GM11168 (cell line): ENCODE data around the gene ZNF81.
"Not testable (repeated sequence)": the region's sequence is repeated elsewhere in the genome, so short reads cannot be mapped to it uniquely, and the experiment has no call there.

Experiments
- in situ Hi-C: fragments of 300-500 bp; cut with MboI; formaldehyde crosslinking; loops from one replicate; pipeline ENCODE4 v1.12.0; 2022; ENCODE audit warnings: low sequenced_read_pairs; ENCODE audit not compliant: unreplicated experiment

ZNF81 gene

DNA sequence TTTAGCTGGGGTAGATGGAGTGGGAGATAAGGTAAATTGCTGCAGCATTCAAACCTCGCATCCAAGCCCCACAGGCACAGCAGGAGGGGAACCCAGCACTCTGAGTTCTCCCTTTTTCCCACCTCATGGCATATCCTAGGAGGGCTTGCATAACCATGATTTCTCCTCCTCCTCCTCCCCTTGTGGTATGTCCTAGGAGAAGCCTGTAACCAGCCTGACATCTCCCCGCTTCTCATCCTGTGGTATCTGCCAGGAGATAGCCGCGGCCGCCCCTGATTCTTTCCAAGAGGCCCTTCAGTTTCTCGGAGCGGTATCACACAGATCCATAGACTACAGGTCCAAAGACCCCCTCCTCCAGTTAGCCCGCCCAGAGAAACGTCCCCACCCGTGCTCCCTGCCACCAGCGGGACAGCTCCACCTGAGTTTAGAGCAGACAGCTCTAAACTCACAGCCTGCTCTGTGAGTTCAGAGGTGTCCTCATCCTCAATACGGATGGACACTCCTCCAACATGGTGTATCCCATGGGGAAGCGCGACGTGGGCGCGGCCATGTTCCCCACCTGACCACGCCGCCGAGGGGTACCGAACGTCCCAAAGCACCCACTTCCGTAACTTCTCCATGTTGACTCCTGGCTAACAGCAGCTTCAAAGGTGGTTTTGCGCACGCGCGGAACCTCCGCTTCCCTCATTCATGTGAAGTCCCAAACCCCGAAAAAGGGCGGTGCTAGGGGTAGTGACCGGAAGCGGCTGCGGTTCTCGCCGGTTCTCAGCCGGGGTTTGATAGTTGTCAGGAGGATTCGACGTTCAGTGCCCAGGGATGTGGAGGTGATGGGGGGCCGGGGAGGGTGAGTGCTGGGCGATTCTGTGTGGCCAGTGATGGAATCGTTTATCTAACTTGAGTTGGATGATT is at the start of gene ZNF81:
Gene ZNF81, plus strand, starts transcription at position 739 of the 909 bp plus-strand sequence. CDS start 9,366 bp downstream, outside the sequence.
- in situ Hi-C loops = loop anchor here (10.0 kb wide), 1 partner anchor 188 kb away; no protein-coding TSS in a partner anchor

DNA sequence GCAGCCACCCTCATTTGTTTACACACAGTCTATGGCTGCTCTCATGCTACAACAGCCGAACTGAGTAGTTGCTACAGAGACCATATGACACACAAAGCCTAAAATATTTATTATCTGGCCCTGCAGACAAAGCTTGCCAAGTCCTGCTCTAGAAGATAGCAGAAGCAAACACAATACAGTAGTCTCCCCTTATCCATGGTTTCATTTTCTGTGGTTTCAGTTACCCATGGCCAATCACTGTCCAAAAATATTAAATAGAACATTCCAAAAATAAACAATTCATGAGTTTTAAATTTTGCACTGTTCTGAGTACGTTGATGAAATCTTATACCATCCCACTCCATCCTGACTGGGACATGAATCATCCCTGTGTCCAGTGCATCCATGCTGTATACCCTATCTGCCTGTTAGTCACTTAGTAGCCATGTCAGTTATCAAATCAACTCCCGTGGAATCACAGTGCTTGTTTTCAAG is 40.2 kb upstream of the ZNF81 start:
- in situ Hi-C loops = no loop called here

DNA sequence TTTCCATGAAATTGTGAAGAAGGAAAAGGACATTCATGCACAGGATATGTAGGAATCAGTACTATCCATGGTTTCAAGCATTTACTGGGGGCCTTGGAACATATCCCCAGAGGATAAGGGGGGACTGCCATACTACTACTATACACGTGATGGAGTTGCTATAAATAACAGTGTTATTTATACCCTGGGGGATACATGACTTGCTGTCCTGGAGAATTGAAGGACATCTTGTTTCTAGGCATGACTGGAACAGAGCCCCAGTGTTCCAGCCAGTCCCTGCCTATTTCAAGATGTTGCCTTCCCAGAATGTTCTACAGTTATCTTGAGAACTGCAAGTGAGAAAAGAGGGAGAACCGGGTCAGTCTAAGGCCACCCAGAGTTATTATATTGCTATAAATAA is 39.6 kb upstream of the ZNF81 start:
- in situ Hi-C loops = no loop called here

DNA sequence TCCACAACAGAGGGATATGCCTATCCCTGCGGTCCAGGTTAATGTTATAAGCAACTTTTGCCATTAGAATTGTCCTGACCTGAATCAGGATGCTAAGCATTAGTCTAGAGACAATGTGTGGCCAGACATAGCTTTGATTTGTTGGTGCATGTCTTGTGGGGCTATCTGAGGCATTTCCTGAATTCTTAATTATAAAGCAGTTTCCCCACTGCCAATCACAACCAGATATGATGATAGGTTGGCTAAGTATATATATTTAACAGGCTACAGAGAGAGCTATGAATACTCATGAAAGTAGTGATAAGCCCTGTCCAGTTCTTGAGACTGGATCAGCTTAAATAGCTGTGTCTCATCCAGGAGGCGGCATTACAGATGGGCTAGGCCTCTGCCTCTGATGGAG is 37.8 kb upstream of the ZNF81 start:
- in situ Hi-C loops = no loop called here

DNA sequence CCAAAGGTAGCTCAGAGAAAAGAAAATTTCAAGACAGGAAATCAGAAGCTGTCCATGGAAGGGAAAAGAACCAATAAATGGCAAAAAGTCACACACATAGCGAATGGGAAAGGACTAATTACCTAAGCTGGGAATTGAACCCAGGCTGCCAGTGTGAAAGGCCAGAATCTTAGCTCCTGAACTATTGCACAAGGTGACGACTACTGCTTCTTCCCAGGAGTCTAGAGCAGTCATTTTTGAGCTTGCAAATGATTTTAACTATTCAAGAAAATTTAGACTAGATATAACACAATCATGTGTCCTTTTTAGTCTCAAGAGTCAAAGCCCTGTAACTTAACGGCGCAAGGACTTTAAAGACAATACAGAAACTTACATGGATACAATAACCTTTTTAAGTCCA is 34.1 kb upstream of the ZNF81 start:
- in situ Hi-C loops = no loop called here

DNA sequence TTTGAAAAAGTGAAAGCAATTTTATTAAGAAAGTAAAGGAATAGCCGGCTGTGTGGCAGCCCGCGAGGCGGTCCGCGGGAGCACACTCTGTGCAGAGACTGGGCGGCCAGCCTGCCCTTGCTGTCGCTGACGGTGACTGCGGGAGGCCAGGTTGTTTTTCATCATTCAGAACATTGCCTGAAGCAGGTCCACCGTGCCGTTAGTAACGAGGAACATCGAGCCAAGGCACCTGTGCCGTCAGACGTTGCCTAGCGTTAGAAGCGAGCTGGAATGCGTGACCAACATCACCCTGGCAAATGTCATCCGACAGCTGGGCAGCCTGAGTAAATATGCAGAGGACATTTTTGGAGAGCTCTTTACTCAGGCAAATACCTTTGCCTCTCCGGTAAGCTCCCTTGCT is 33.6 kb upstream of the ZNF81 start:
- in situ Hi-C loops = not testable (repeated sequence)

DNA sequence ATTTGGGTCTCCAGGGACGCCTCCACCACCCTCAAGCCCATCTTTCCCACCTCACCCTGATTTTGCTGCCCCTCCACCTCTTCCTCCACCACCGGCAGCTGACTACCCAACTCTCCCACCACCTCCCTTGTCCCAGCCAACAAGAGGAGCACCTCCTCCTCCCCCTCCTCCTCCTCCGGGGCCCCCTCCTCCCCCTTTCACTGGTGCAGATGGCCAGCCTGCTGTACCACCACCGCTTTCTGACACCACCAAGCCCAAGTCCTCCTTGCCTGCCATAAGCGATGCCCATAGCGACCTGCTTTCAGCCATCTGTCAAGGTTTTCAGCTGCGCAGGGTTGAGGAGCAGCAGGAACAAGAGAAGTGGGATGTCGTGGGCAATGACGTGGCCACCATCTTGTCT is 32.4 kb upstream of the ZNF81 start:
- in situ Hi-C loops = no loop called here

DNA sequence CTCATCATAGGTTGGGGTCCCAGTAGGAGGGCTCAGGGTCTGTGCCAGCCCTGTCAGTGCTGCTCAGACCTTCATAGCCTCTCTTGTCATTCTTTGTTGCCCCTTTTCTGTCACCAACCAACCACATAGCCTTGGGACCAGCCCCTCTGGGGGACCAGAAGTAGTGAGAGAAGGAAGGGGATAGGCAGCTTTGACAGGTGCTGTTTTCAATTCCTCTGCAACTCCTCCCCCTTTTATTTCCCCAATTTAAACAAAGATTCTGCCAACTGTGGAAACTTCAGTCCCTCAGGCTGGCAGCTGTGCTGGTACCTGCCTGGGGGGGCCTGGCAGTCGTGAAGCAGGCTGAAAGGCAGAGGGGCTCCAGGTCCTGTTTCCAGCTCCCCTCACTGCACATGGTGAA is 30.9 kb upstream of the ZNF81 start:
- in situ Hi-C loops = not testable (repeated sequence)

DNA sequence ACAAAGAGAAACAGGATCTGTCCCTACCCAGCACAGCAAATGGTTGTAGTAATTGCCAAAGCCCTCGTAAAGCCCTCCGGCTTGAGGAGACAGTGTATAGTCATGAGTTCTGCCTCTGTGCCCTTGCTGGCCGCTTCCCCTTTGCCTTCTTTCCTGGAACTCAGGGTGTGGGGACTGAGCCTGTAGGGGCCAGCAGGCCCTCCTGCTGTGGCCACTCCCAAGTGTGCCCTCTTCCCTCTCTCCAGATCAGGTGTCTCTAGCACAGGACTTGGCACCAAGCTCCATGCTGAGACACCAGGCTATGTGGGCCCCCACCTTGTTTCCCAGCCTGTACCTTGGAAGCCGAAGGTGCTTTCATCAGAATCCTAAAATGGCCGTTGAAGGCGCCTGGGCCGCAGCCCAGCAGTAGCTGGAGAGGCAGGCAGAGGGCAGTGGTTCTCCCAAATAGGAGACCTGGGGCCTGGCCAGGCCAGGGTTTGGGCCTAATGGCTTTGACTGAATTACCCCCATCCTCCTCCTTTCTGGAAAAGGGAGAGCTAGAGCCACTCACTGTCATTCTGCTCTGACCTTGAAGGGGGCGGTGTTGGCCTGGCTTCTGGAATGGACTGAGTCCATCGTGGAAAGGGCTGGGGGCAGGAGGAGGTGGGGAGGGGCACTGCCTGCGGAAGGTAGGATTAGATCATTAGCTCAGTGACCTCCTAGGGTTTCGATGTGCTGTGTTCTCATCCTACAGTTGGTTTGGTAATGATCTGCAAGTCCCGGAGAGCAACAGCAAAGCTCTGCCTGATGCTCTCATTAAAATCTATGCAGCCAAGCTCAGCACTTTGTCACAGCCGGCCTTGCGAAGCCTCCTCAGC is 30.1 kb upstream of the ZNF81 start:
- in situ Hi-C loops = not testable (repeated sequence)

DNA sequence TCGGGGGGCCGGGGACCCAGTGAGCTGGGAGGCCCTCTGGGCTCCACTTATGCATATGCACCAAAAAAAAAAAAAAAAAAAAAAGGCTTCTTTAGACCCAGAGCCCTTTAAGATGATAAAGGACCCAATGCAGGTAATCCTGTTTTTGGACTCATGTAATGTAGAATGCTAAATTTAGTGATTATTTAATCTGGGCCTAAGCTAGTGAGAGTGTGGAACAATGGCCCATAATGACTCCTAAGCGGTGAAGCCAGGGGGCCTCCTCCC is 29.5 kb upstream of the ZNF81 start:
- in situ Hi-C loops = not testable (repeated sequence)

DNA sequence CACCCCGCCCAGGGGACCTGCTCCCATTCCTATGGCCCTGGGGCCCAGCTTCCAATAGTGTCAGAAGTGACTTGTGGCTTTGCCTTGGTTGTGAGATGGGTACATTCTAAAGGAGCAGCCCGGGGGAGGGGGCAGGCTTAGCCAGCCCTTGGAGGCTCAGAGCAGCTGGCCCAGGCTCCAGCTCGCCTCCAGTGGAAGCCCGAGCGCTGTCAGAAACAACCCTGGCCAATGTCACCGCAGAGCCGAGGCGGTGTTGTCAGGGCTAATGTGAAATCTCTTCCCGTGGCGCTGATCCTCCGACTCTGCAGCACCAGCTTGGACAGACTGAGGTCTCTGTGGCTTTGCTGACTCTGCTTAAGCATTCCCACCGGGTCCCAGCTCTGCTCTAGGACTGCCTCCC is 29.2 kb upstream of the ZNF81 start:
- in situ Hi-C loops = no loop called here

DNA sequence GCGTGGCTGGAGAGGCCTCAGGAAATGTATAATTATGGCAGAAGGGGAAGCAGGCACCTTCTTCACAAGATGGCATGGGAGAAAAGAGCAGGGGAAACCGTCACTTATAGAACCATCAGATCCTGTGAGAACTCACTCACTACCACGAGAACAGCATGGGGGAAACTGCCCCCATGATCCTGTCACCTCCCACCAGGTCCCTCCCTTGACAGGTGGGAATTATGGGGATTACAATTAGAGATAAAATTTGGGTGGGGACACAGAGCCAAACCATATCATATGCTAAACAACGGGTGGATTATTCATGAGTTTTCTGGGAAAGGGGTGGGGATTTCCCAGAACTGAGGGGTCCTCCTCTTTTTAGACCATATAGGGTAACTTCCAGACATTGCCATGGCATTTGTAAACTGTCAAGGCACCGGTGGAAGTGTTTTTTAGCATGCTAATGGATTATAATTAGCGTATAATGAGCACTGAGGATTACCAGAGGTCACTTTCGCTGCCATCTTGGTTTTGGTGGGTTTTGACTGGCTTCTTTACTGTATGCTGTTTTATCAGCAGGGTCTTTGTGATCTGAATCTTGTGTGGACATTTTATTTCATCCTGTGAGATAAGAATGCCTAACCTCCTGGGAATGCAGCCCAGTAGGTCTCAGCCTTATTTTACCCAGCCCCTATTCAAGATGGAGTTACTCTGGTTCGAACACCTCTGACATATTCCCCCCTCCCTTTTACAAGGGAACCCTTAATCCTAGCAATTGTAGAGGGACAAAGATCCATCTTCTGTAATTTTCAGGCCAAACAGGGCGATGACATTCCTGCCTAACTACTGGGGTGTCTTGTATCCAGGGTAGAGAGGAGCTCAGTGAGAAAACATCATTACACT is 27.6 kb upstream of the ZNF81 start:
- in situ Hi-C loops = no loop called here

DNA sequence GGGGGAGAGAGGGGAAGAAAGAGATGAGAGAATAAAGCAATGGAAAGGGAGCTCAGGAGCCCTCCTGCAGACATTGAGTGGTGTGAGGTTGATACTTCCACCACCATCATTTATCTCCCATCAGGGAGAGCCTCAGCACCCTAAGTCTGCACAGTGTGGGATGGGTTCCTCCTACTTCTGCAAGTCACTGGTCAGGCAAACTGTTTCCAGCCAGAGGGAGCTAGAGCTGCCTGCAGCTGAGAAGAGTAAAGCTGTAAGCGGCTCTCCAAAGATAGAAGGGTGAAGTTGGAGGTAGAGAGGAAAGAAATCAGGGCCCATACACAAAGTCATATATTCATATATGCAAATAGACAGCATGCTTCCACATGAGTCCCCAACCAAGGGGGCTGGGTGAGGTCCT is 21.9 kb upstream of the ZNF81 start:
- in situ Hi-C loops = no loop called here

DNA sequence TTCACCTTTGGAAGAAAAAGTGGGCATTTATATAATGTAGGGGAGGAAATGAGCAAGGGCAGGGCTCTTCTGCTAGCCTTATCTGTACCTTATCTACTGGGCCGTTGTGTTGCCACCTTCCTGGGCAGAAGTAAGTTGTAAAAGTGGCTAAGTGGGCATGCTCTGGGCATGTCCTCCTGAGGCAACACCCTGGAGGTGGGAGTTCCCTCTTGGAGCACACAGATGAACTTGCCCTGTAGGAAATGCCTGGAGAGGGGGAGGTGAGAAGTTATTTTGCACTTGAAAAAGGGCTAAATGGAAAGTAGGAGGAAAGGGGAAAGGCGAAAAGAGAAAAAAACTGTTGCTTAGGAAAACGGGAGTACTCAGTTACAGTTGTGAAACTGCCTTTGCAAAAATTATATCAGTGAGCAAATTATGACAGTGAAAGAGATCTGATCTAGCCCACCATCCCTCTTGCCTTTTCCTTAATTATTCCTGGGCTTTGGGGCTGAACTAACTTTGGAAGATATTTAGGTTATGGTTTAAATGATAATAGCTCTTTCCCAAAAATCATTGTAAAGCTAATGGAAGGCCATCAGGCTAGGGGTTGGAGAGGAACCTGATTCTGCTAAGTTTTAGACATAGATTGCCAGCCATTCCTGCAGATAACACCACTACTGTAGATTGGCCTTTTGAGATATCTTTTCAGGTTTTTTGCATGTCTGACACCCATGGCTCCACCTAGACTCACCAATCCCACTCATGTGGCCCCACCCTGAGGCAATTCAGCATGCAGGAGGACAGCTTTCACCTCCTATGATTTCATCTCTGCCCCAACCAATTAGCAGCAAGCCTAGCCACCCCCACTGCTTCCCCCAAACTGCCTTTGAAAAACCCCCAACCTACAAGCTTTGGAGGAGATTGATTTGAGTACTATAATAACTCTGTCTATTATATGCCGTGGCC is 20.5 kb upstream of the ZNF81 start:
- in situ Hi-C loops = no loop called here

DNA sequence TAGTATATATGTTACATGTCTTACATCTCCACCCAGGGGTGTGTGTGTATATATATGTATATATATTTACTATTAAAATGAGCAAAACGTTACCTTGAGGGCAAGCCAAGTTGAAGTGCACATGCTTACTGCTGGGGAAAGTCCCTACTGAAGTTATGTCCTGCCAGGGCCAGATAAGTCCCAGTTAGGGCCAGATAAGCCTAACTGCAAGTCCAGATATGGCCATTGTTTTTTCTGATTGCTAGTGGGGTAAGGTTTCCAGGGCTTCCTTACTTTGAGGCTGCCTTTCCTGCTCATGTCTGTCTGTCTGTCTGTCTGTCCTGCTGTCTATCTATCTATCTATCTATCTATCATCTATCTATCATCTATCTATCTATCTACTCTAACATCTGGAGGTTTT is 19.3 kb upstream of the ZNF81 start:
- in situ Hi-C loops = no loop called here

DNA sequence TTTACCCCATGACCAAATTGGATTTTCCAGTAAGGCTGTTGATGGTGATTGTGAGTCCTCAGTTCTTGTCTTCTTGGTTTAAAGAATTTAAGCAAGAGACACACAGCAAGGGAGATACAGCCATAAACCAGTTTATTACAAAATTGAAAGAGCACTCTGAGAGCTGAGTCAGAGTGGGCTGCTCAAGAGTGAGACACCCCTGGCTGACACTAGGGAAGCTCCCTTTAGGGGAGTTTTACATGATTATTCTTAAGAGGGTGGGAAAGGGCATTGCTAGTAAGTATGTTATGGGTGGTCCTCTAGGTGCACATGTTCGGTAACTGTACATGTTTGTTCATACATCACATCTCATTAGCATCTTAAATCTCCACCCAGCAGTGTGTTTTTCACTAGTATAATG is 18.8 kb upstream of the ZNF81 start:
- in situ Hi-C loops = no loop called here

DNA sequence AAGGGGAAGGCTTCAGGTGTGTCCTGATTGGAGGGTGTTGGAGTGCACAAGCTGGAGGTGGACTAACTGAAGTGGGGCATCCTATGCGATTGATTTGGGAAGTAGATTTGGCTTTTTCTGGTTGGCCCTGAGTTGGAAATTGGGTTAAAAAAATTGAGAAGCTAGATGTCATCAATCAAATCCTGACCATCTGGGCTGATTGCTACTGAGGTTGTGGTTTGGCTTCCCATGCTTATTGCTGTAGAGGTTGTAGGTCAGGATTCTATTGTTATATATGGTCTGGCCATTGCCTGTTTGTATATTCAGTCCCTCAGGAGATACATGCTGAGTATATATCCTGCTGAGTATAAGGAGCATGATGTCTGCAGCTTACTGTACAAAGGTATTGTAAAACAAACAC is 7.7 kb upstream of the ZNF81 start:
- in situ Hi-C loops = no loop called here

DNA sequence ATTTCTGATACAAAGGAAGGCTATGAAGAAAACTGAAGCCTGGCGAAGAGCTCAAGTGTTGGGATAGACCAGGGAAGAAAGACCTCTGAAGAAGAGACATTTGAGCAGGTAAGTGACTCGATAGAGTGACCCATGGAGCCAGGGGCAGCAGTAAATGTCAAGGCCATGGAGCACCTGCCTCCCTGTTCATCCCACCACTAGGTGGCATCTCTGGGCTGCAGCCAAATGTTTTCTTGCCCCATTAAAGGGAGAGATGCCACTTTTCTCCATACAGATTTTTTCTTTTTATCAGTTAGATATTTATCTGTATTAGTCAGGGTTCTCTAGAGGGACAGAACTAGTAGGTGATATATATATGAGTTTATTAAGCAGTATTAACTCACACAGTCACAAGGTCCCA is 4.9 kb upstream of the ZNF81 start:
- in situ Hi-C loops = loop anchor here (10.0 kb wide), 1 partner anchor 193 kb away; no protein-coding TSS in a partner anchor

DNA sequence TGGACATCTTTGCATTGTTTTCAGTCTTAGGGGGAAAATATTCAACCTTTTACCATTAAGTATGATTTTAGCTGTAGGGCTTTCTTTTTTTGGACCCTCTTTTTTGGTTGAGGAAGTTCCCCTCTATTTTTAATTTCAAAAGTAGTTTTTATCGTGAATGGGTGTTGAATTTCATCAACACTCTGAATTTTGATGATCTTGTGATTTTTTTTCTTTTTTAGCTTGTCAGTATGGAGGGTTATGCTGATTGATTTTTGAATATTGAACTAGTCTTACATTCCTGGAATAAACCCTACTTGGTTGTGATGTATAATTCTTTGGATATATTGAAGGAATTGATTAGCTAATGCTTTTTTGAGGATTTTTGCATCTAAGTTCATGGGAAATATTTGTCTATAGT is 1.7 kb downstream of the ZNF81 start:
- in situ Hi-C loops = loop anchor here (10.0 kb wide), 1 partner anchor 186 kb away; no protein-coding TSS in a partner anchor
